MV-4-11 (cell line): Measurements from ENCODE around the gene C9orf72.

Experiments used
- DNase-seq: peaks from one replicate; lab custom pipeline; 2025; lab: John Stamatoyannopoulos, UW

Gene C9orf72

GRCh38 chr9:27573634-27574590, 631 bp upstream of the C9orf72 start:
- DNase-seq: peak; percentile 100

- peak; percentile 83 for DNase-seq
Observed at GRCh38 chr9:27572566-27572917, 739 bp downstream of the C9orf72 start.

- no peak for DNase-seq
Observed at GRCh38 chr9:27572061-27572460, 1.2 kb downstream of the C9orf72 start.

- DNase-seq: peak; percentile 12
Observed at GRCh38 chr9:27571011-27571410, 2.3 kb downstream of the C9orf72 start.

- no peak for DNase-seq
Observed at GRCh38 chr9:27569406-27569805, 3.9 kb downstream of the C9orf72 start.

GRCh38 chr9:27566118-27566517, 7.2 kb downstream of the C9orf72 start:
- peak; percentile 21 for DNase-seq

- peak; percentile 9 for DNase-seq
Observed at GRCh38 chr9:27565696-27566095, 7.6 kb downstream of the C9orf72 start.

- DNase-seq: peak; percentile 88
Observed at GRCh38 chr9:27564670-27565069, 8.6 kb downstream of the C9orf72 start.

- peak; percentile 76 for DNase-seq
Observed at GRCh38 chr9:27563738-27564430, 9.4 kb downstream of the C9orf72 start.

GRCh38 chr9:27561685-27562084, 11.6 kb downstream of the C9orf72 start:
- no peak for DNase-seq

- no peak for DNase-seq
Observed at GRCh38 chr9:27560457-27560856, 12.8 kb downstream of the C9orf72 start.

- no peak for DNase-seq
Observed at GRCh38 chr9:27558307-27558706, 15.0 kb downstream of the C9orf72 start.

GRCh38 chr9:27556470-27556869, 16.8 kb downstream of the C9orf72 start:
- DNase-seq: no peak

GRCh38 chr9:27554712-27555111, 18.6 kb downstream of the C9orf72 start:
- DNase-seq: no peak

- DNase-seq: no peak
Observed at GRCh38 chr9:27549196-27549755, 24.0 kb downstream of the C9orf72 start.

- peak; percentile 38 for DNase-seq
Observed at GRCh38 chr9:27548055-27548741, 25.1 kb downstream of the C9orf72 start.

GRCh38 chr9:27545471-27545870, 27.8 kb downstream of the C9orf72 start:
- DNase-seq: no peak

- no peak for DNase-seq
Observed at GRCh38 chr9:27542508-27542907, 30.8 kb downstream of the C9orf72 start.

- no peak for DNase-seq
Observed at GRCh38 chr9:27541740-27542139, 31.5 kb downstream of the C9orf72 start.

GRCh38 chr9:27540502-27540901, 32.8 kb downstream of the C9orf72 start:
- DNase-seq: no peak

GRCh38 chr9:27539479-27540441, 33.5 kb downstream of the C9orf72 start:
- peak; percentile 56 for DNase-seq
